Measurements from ENCODE around the gene PTPN9. TPM values are rescaled to one million over a fixed set of nuclear protein-coding genes. Genes with fewer than 3 reads are reported as not detected.

Gene PTPN9
- total RNA-seq, 4 donors from 2014 or later, result 16.3 to 30.6 (median 25.0) TPM

DNA sequence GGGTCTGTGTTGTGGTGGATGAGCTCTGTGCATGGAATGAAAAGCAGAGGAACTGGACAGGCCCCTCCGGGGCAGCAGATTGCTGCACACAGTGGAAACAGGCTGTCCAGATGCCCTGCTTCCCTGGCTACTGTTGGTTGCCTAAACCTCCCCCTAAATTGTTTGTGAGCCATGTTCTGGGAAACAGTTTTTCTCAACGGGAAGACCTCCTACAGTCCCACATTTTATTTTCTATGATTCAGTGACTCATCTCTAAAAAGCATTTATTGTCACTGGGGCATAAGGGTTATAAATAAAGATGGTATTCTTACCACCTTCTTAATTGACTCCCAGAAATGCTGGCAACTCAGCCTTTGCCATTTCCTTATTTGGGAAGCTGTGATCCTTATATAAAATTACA, 20.3 kb upstream of the PTPN9 start:
- H3K4me1 ChIP-seq, result peaks cover 0 to 7% (median 0%) of the 10 kb centered on the region in 3 donors
- no peaks in the 10 kb centered on the region for H3K27me3 ChIP-seq
- TF ChIP-seq EP300 (IDR thresholded peaks at IDR 0.05) (no peak), POLR2AphosphoS5 (IDR thresholded peaks at IDR 0.05) (peak; percentile 54), POLR2A (IDR thresholded peaks at IDR 0.05) (no peak)
- TF ChIP-seq, protein P1, sequence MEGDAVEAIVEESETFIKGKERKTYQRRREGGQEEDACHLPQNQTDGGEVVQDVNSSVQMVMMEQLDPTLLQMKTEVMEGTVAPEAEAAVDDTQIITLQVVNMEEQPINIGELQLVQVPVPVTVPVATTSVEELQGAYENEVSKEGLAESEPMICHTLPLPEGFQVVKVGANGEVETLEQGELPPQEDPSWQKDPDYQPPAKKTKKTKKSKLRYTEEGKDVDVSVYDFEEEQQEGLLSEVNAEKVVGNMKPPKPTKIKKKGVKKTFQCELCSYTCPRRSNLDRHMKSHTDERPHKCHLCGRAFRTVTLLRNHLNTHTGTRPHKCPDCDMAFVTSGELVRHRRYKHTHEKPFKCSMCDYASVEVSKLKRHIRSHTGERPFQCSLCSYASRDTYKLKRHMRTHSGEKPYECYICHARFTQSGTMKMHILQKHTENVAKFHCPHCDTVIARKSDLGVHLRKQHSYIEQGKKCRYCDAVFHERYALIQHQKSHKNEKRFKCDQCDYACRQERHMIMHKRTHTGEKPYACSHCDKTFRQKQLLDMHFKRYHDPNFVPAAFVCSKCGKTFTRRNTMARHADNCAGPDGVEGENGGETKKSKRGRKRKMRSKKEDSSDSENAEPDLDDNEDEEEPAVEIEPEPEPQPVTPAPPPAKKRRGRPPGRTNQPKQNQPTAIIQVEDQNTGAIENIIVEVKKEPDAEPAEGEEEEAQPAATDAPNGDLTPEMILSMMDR (IDR thresholded peaks at IDR 0.05), result no peak
- peaks cover 0 to 97% of the 10 kb centered on the region in 2 donors for H3K36me3 ChIP-seq
- no peak for ATAC-seq
- no peaks in the 10 kb centered on the region for H3K9me3 ChIP-seq
- WGBS, 2 donors (ENCODE audit: low coverage in 1 of 2), result 33 to 60% methylated on average over 1 to 2 of the region's 2 CpGs
- peak overlapping the region in 2 of 4 donors; percentile 12 to 48 for H3K27ac ChIP-seq
- no peak overlapping the region for H3K4me3 ChIP-seq

DNA sequence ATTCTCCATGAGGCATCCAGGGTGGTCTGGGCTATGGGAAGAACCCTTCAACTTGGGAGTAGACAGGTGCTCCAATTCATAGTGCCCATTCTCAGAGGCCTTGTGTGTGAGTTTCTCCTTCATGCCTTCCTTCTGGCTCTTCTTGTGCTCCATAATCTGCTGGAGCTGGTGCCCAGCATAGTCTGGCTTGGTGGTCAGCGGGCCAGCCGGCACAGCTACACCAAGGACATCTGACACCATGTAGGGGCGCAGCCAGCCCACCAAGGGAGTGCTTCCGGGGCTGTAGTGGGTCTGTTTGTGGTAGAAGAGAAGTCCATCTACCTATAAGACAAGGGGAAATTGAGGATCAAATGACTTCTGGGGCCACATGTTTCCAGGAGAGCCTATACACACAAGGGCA, 19.2 kb upstream of the PTPN9 start:
- no peak for ATAC-seq
- H3K4me3 ChIP-seq, result no peak overlapping the region
- no peaks in the 10 kb centered on the region for H3K9me3 ChIP-seq
- WGBS, 2 donors (ENCODE audit: low coverage in 1 of 2), result 100% methylated on average over 2 of the region's 4 CpGs; no CpG with 5 or more reads in 1 of the 2 donors
- H3K36me3 ChIP-seq, result peaks cover 0 to 97% of the 10 kb centered on the region in 2 donors
- no peak overlapping the region for H3K27ac ChIP-seq
- no peaks in the 10 kb centered on the region for H3K27me3 ChIP-seq
- peaks cover 0 to 7% (median 0%) of the 10 kb centered on the region in 3 donors for H3K4me1 ChIP-seq
- TF ChIP-seq, protein P1 (IDR thresholded peaks at IDR 0.05), result no peak
- no peak for TF ChIP-seq POLR2AphosphoS5 (IDR thresholded peaks at IDR 0.05)
- no peak for TF ChIP-seq EP300 (IDR thresholded peaks at IDR 0.05)
- TF ChIP-seq POLR2A (IDR thresholded peaks at IDR 0.05), result no peak

DNA sequence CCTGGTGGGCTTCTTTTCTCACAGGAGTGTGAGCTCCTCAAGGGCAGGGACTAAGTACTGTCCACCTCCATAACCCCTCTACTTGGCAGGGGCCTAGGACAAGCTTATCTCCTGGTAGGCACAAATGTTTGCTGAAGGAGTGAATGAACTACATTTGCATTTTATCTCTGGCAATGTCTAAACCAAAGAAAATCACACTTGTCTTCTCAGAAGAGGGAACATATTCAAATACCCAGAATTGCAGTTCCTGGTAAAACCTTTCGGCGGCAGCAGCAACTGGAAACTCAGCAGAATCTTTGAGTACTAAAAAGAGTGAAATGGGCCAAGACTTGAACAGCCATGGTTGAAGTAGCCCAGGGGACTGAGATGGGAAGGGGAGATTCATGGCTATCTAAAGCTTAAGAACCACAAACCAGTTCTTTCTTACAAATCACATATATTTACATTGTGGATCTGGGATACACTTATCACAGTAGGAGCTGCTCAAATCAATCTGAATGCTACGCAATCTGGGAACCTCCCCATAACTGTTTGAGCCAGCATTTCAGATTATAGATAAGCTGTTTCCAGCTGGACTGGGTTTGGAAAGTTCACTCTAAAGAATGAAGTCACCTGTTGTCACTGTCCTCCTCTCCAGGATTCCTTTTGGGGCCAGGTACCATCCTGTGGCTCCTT, 18.7 kb upstream of the PTPN9 start:
- Histone ChIP-seq H3K27ac (no peak overlapping the region), H3K27me3 (no peaks in the 10 kb centered on the region), H3K4me3 (no peak overlapping the region), H3K9me3 (no peaks in the 10 kb centered on the region), H3K4me1 (peaks cover 0 to 7% (median 0%) of the 10 kb centered on the region in 3 donors), H3K36me3 (peaks cover 0 to 97% of the 10 kb centered on the region in 2 donors)
- TF ChIP-seq, protein P1 (IDR thresholded peaks at IDR 0.05), result peak in 2 of 4 experiments; percentile 23 to 28
- TF ChIP-seq POLR2AphosphoS5 (IDR thresholded peaks at IDR 0.05), result no peak
- no peak for ATAC-seq
- 73 to 100% methylated on average over 1 to 3 of the region's 3 CpGs for WGBS, 2 donors (ENCODE audit: low coverage in 1 of 2)

DNA sequence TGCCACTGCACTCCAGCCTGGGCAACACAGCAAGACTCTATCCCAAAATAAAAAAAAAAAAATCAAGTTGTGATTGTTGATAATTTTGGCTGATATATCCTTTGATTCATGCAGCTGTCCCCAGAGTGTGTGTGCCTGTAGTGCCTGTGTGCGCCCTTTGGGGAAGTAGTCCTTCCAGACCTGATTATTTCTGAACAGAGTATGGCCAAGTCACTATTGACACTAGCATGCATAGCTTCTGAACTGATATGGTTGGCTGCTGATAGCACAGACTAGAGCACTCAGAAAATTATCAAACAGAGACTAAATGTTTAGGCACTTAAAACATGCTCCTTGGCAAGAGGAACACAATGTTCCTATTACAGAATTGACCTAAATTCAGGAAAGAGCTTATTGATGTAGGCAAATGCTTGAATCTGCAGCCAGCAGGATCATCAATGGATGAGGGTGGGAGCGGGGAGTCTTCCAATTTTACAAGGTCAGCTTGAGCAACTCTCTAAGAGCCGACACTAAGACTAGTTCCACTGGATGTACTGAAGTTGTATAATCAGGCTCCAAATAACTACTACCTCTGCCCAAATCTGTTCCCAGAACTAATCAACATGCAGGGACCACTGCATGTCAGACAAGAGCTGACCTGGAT, 17.7 kb upstream of the PTPN9 start:
- Histone ChIP-seq H3K4me3 (no peak overlapping the region), H3K9me3 (no peaks in the 10 kb centered on the region), H3K27me3 (no peaks in the 10 kb centered on the region), H3K4me1 (peaks cover 0 to 7% (median 0%) of the 10 kb centered on the region in 3 donors), H3K27ac (no peak overlapping the region), H3K36me3 (peaks cover 0 to 95% of the 10 kb centered on the region in 2 donors)
- WGBS, 2 donors (ENCODE audit: low coverage in 1 of 2), result 86 to 100% methylated on average over 1 to 3 of the region's 3 CpGs
- no peak for ATAC-seq
- no peak for TF ChIP-seq EP300 (IDR thresholded peaks at IDR 0.05)
- TF ChIP-seq, protein P1 (IDR thresholded peaks at IDR 0.05), result no peak
- TF ChIP-seq POLR2AphosphoS5 (IDR thresholded peaks at IDR 0.05), result no peak
- no peak for TF ChIP-seq POLR2A (IDR thresholded peaks at IDR 0.05)

- Histone ChIP-seq H3K4me3 (no peak overlapping the region), H3K9me3 (no peaks in the 10 kb centered on the region), H3K36me3 (peaks cover 0 to 85% of the 10 kb centered on the region in 2 donors), H3K27me3 (no peaks in the 10 kb centered on the region), H3K27ac (no peak overlapping the region), H3K4me1 (peaks cover 0 to 5% (median 0%) of the 10 kb centered on the region in 3 donors)
- ATAC-seq, result no peak
- TF ChIP-seq EP300 (IDR thresholded peaks at IDR 0.05), result no peak
- no peak for TF ChIP-seq POLR2A (IDR thresholded peaks at IDR 0.05)
- TF ChIP-seq, protein P1 (IDR thresholded peaks at IDR 0.05), result no peak
- no peak for TF ChIP-seq POLR2AphosphoS5 (IDR thresholded peaks at IDR 0.05)
- WGBS, 2 donors (ENCODE audit: low coverage in 1 of 2), result 69 to 70% methylated on average over 5 to 6 of the region's 9 CpGs
Observed at GRCh38 chr15:75594276-75594675, 15.2 kb upstream of the PTPN9 start.

Data from gastroesophageal sphincter (tissue), 4 donors.